GM21717 (cell line): Measurements from ENCODE around the gene VAV3.

Experiments
- ATAC-seq: cut with Tn5 transposase; IDR thresholded peaks from one replicate; pipeline ENCODE4 v1.9.1; 2021; ENCODE audit warnings: mild to moderate bottlenecking, moderate library complexity; ENCODE audit not compliant: unreplicated experiment

The VAV3 gene

GRCh38 chr1:107691540-107691939 lies 273.4 kb downstream of the VAV3 start:
- no peak for ATAC-seq

- ATAC-seq = no peak
Measured at GRCh38 chr1:107690491-107690890, 274.5 kb downstream of the VAV3 start.

- ATAC-seq = no peak
Measured at GRCh38 chr1:107689733-107690132, 275.2 kb downstream of the VAV3 start.

- no peak for ATAC-seq
Measured at GRCh38 chr1:107689159-107689558, 275.8 kb downstream of the VAV3 start.

- ATAC-seq = no peak
Measured at GRCh38 chr1:107687849-107688753, 276.9 kb downstream of the VAV3 start.

GRCh38 chr1:107683683-107684082 lies 281.3 kb downstream of the VAV3 start:
- no peak for ATAC-seq

GRCh38 chr1:107683191-107683657 lies 281.8 kb downstream of the VAV3 start:
- ATAC-seq = no peak

- ATAC-seq = no peak
Measured at GRCh38 chr1:107682467-107682866, 282.5 kb downstream of the VAV3 start.

GRCh38 chr1:107681001-107681479 lies 283.9 kb downstream of the VAV3 start:
- no peak for ATAC-seq

GRCh38 chr1:107680579-107680985 lies 284.4 kb downstream of the VAV3 start:
- no peak for ATAC-seq

GRCh38 chr1:107679411-107679953 lies 285.5 kb downstream of the VAV3 start:
- ATAC-seq = no peak

- ATAC-seq = no peak
Measured at GRCh38 chr1:107678993-107679392, 286.0 kb downstream of the VAV3 start.

- no peak for ATAC-seq
Measured at GRCh38 chr1:107677697-107678096, 287.3 kb downstream of the VAV3 start.

- no peak for ATAC-seq
Measured at GRCh38 chr1:107674486-107674885, 290.5 kb downstream of the VAV3 start.

GRCh38 chr1:107673006-107673405 lies 292.0 kb downstream of the VAV3 start:
- ATAC-seq = no peak

GRCh38 chr1:107670397-107671040 lies 294.5 kb downstream of the VAV3 start:
- no peak for ATAC-seq

- no peak for ATAC-seq
Measured at GRCh38 chr1:107669996-107670395, 295.0 kb downstream of the VAV3 start.

- no peak for ATAC-seq
Measured at GRCh38 chr1:107668762-107669161, 296.2 kb downstream of the VAV3 start.

GRCh38 chr1:107666493-107666892 lies 298.5 kb downstream of the VAV3 start:
- no peak for ATAC-seq

GRCh38 chr1:107664982-107665925 lies 299.7 kb downstream of the VAV3 start:
- no peak for ATAC-seq

GRCh38 chr1:107662971-107663370 lies 302.0 kb downstream of the VAV3 start:
- ATAC-seq = no peak
